ENCODE data around the gene COX7C. TPM values are rescaled to one million over a fixed set of nuclear protein-coding genes. Genes with fewer than 3 reads are reported as not detected.
"Not testable (repeated sequence)": the region's sequence is repeated elsewhere in the genome, so short reads cannot be mapped to it uniquely, and the experiment has no call there.

Gene COX7C
- total and polyA plus RNA-seq, 2 experiments from 2014 or later: 842 to 4,717 TPM

DNA sequence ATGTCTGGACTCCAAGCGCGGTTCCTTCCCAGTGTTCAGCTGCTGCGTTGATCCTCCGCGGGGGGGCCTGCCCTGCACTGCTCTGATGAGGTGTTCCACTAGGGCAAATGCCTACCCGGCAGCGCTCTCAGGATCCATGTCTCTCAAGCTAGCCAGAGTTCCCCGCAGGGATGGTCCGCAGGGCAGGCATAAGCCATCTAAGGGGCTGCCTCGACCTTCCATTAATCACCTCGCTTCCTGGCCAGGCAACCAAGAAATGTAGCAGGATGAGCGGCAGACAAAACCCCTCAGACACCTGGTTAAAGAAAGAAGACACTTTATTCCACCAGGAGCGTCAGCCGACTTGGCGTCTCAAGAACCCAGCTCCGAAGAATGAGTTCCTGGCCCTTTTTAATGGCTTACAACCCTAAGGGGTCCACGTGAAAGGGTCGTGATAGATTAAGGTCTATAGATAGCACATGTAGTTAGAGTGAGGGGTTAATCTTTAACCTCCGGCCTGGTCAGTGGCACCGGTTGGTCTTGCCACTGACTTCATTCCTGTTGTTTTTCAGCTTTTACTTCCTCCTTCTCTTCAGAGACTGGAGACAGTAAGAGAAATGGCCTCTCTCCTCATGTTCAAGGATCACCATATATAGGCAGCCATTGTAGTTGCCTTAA, 47.2 kb upstream of the COX7C start (continued):
- TF ChIP-seq CREB1 (CRISPR knock-in tag; IDR thresholded peaks at IDR 0.05; ENCODE audit: low read depth): no peak
- no peak for TF ChIP-seq ZNF114 (CRISPR knock-in tag; IDR thresholded peaks at IDR 0.05)

DNA sequence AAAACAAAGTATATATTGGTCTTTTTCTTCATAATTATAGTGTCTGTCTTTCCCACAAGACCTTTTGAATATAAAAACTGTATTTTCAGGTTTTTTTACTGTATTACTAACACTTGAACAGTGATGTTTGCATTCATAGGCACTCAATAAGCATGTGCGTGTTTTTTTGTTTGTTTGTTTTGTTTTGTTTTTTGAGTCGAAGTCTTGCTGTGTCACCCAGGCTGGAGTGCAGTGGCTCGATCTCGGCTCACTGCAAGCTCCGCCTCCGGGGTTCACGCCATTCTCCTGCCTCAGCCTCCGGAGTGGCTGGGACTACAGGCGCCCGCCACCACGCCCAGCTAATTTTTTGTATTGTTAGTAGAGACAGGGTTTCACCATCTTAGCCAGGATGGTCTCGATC, 46.6 kb upstream of the COX7C start:
- not testable (repeated sequence) for H3K4me3 Mint-ChIP-seq; H3K36me3 ChIP-seq (ENCODE audit: insufficient read depth); H3K9me2 ChIP-seq (ENCODE audit: insufficient read depth); H3K27me3 Mint-ChIP-seq (ENCODE audit: insufficient read depth, low read depth, poor library complexity); H3K79me2 ChIP-seq (replicated peaks; ENCODE audit: insufficient read depth); H3K36me3 Mint-ChIP-seq (ENCODE audit: low read depth); ATAC-seq; H3K4me1 ChIP-seq (ENCODE audit: insufficient read depth); H3K4me1 Mint-ChIP-seq; H3K27me3 ChIP-seq (ENCODE audit: insufficient read depth); H3K4me2 ChIP-seq; H3K4me3 ChIP-seq; H3F3A ChIP-seq (replicated peaks; ENCODE audit: low read depth); H3K27ac Mint-ChIP-seq; H3K27ac ChIP-seq (ENCODE audit: low read depth); H4K20me1 ChIP-seq (replicated peaks; ENCODE audit: insufficient read depth); DNase-seq (ENCODE audit: low spot score)
- peak overlapping the region; percentile 80; the same call in 1 of the 2 replicates for H2AFZ ChIP-seq
- H3K9me3 Mint-ChIP-seq: peaks cover 10% of the 10 kb centered on the region; the same call in 2 of the 3 replicates

DNA sequence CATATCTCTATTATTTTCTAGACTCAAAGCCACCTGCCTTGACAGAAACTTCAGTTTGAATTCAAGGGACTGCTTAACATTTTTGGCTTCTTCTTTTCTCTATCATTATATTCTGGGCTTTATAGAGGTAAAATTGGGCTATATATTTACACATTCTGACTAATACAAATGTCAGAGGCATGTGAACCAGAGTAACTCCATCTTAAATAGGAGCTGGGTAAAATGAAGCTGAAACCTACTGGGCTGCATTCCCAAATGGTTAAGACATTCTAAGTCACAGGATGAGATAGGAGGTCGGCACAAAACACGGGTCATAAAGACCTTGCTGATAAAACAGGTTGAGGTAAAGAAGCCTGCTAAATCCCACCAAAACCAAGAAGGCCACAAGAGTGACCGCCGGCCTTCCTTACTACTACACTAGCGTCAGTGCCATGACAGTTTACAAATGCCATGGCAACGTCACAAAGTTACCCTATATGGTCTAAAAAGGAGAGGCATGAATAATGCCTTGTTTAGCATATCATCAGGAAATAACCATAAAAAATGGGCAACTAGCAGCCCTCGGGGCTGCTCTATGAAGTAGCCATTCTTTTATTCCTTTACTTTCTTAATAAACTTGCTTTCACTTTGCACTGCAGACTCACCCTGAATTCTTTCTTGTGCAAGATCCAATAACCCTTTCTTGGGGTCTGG, 44.8 kb upstream of the COX7C start:
- H3K4me3 ChIP-seq: no peak overlapping the region
- H3K4me2 ChIP-seq: no peak overlapping the region
- Mint-ChIP-seq H3K4me1 (0 out of 3 replicates have a peak, but pooled peaks cover 2% of the 10 kb centered on the region), H3K36me3 (ENCODE audit: low read depth) (peaks cover 4% of the 10 kb centered on the region; the same call in 2 of the 3 replicates), H3K27ac (no peak overlapping the region), H3K4me3 (no peak overlapping the region), H3K27me3 (ENCODE audit: insufficient read depth, low read depth, poor library complexity) (no peaks in the 10 kb centered on the region), H3K9me3 (peaks cover 10% of the 10 kb centered on the region; the same call in 2 of the 3 replicates)
- ATAC-seq: no peak
- H4K20me1 ChIP-seq (replicated peaks; ENCODE audit: insufficient read depth): no peaks in the 10 kb centered on the region
- H3K4me1 ChIP-seq (ENCODE audit: insufficient read depth): no peaks in the 10 kb centered on the region
- no peaks in the 10 kb centered on the region for H3K9me2 ChIP-seq (ENCODE audit: insufficient read depth)
- no peak overlapping the region for H2AFZ ChIP-seq
- no peak overlapping the region for H3K27ac ChIP-seq (ENCODE audit: low read depth)
- DNase-seq (ENCODE audit: low spot score): no peak
- no peaks in the 10 kb centered on the region for H3K79me2 ChIP-seq (replicated peaks; ENCODE audit: insufficient read depth)
- H3K36me3 ChIP-seq (ENCODE audit: insufficient read depth): no peaks in the 10 kb centered on the region
- no peaks in the 10 kb centered on the region for H3K27me3 ChIP-seq (ENCODE audit: insufficient read depth)
- no peaks in the 10 kb centered on the region for H3F3A ChIP-seq (replicated peaks; ENCODE audit: low read depth)
- TF ChIP-seq, protein P1, sequence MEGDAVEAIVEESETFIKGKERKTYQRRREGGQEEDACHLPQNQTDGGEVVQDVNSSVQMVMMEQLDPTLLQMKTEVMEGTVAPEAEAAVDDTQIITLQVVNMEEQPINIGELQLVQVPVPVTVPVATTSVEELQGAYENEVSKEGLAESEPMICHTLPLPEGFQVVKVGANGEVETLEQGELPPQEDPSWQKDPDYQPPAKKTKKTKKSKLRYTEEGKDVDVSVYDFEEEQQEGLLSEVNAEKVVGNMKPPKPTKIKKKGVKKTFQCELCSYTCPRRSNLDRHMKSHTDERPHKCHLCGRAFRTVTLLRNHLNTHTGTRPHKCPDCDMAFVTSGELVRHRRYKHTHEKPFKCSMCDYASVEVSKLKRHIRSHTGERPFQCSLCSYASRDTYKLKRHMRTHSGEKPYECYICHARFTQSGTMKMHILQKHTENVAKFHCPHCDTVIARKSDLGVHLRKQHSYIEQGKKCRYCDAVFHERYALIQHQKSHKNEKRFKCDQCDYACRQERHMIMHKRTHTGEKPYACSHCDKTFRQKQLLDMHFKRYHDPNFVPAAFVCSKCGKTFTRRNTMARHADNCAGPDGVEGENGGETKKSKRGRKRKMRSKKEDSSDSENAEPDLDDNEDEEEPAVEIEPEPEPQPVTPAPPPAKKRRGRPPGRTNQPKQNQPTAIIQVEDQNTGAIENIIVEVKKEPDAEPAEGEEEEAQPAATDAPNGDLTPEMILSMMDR (conservative IDR thresholded peaks at IDR 0.05; ENCODE audit: low read depth in 2 of 2): no peak
- TF ChIP-seq, protein P2, sequence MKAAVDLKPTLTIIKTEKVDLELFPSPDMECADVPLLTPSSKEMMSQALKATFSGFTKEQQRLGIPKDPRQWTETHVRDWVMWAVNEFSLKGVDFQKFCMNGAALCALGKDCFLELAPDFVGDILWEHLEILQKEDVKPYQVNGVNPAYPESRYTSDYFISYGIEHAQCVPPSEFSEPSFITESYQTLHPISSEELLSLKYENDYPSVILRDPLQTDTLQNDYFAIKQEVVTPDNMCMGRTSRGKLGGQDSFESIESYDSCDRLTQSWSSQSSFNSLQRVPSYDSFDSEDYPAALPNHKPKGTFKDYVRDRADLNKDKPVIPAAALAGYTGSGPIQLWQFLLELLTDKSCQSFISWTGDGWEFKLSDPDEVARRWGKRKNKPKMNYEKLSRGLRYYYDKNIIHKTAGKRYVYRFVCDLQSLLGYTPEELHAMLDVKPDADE (IDR thresholded peaks at IDR 0.05): no peak
- TF ChIP-seq, protein P3, sequence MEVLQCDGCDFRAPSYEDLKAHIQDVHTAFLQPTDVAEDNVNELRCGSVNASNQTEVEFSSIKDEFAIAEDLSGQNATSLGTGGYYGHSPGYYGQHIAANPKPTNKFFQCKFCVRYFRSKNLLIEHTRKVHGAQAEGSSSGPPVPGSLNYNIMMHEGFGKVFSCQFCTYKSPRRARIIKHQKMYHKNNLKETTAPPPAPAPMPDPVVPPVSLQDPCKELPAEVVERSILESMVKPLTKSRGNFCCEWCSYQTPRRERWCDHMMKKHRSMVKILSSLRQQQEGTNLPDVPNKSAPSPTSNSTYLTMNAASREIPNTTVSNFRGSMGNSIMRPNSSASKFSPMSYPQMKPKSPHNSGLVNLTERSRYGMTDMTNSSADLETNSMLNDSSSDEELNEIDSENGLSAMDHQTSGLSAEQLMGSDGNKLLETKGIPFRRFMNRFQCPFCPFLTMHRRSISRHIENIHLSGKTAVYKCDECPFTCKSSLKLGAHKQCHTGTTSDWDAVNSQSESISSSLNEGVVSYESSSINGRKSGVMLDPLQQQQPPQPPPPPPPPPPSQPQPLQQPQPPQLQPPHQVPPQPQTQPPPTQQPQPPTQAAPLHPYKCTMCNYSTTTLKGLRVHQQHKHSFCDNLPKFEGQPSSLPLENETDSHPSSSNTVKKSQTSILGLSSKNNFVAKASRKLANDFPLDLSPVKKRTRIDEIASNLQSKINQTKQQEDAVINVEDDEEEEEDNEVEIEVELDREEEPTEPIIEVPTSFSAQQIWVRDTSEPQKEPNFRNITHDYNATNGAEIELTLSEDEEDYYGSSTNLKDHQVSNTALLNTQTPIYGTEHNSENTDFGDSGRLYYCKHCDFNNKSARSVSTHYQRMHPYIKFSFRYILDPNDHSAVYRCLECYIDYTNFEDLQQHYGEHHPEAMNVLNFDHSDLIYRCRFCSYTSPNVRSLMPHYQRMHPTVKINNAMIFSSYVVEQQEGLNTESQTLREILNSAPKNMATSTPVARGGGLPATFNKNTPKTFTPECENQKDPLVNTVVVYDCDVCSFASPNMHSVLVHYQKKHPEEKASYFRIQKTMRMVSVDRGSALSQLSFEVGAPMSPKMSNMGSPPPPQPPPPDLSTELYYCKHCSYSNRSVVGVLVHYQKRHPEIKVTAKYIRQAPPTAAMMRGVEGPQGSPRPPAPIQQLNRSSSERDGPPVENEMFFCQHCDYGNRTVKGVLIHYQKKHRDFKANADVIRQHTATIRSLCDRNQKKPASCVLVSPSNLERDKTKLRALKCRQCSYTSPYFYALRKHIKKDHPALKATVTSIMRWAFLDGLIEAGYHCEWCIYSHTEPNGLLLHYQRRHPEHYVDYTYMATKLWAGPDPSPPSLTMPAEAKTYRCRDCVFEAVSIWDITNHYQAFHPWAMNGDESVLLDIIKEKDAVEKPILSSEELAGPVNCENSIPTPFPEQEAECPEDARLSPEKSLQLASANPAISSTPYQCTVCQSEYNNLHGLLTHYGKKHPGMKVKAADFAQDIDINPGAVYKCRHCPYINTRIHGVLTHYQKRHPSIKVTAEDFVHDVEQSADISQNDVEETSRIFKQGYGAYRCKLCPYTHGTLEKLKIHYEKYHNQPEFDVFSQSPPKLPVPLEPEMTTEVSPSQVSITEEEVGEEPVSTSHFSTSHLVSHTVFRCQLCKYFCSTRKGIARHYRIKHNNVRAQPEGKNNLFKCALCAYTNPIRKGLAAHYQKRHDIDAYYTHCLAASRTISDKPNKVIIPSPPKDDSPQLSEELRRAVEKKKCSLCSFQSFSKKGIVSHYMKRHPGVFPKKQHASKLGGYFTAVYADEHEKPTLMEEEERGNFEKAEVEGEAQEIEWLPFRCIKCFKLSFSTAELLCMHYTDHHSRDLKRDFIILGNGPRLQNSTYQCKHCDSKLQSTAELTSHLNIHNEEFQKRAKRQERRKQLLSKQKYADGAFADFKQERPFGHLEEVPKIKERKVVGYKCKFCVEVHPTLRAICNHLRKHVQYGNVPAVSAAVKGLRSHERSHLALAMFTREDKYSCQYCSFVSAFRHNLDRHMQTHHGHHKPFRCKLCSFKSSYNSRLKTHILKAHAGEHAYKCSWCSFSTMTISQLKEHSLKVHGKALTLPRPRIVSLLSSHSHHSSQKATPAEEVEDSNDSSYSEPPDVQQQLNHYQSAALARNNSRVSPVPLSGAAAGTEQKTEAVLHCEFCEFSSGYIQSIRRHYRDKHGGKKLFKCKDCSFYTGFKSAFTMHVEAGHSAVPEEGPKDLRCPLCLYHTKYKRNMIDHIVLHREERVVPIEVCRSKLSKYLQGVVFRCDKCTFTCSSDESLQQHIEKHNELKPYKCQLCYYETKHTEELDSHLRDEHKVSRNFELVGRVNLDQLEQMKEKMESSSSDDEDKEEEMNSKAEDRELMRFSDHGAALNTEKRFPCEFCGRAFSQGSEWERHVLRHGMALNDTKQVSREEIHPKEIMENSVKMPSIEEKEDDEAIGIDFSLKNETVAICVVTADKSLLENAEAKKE (CRISPR knock-in tag; IDR thresholded peaks at IDR 0.05): no peak
- TF ChIP-seq ZNF331 (CRISPR knock-in tag; IDR thresholded peaks at IDR 0.05; ENCODE audit: low read depth) (no peak), NANOG (IDR thresholded peaks at IDR 0.05; ENCODE audit: borderline replicate concordance) (no peak), JUNB (IDR thresholded peaks at IDR 0.05; ENCODE audit: unreplicated experiment) (no peak), POLR2AphosphoS5 (IDR thresholded peaks at IDR 0.05; ENCODE audit: low read depth) (no peak), CREB1 (CRISPR knock-in tag; IDR thresholded peaks at IDR 0.05; ENCODE audit: low read depth) (no peak), EZH2phosphoT487 (IDR thresholded peaks at IDR 0.05; ENCODE audit: unreplicated experiment) (no peak), ZNF114 (CRISPR knock-in tag; IDR thresholded peaks at IDR 0.05) (no peak)
